Astrocyte of the hippocampus (primary cell): ENCODE measurements around the gene TET2.
A peak's percentile ranks its signal among the peaks of the same experiment; 100 is the strongest.

Source experiments
- DNase-seq: peaks from one replicate; pipeline ENCODE4 v3.0.0; 2011; ENCODE audit warnings: low read depth, low spot score

TET2 gene

DNA sequence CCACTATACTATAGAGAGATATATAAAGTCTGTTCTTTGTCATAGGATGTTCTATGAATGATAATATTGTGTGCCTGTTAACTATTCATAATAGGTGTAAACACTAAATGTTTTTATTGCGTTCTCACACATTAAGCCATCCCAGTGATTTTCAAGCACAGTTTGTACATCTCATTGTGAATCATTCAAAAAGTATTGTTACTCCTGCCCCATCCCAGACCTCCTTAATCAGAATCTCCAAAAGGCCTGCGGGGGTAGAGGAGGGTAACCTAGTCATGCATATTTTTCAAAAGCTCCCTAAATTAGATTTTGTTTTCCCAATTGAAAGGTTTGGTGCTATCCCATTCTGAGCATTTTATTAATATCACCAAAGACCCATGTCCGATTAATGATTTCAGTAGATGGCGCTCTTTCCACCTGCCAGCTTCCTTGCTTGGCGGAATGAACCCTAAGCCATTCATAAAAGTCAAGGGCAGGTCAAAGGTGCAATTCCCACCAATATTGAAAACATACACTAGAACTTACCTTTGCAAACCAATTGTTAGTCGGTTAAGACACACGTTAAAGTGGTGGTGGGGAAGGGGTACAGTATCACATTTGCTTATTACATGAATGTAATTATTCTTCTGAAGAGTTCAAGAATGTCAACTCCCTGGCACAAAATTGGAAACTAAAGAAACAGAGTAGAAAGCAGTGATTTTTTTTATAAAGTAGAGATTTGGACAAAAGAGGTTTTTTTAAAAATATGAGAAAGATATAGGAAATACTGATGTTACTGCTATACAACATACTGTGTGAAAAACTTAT is 5.8 kb upstream of the TET2 start:
- DNase-seq, result peak; percentile 34

GRCh38 chr4:105145156-105145902 is 1.3 kb upstream of the TET2 start:
- DNase-seq, result no peak

DNA sequence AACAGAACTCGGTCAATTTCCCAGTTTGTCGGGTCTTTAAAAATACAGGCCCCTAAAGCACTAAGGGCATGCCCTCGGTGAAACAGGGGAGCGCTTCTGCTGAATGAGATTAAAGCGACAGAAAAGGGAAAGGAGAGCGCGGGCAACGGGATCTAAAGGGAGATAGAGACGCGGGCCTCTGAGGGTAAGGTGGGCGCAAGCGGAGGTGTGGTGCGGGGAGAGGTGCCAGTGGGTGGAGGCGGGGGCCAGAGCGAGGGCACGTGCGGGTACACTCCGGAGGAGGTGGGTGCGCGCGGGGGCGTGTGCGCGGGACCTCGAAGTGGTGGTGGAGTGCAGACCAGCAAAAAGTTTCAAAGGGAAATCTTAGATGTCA is 787 bp upstream of the TET2 start:
- DNase-seq, result no peak

- no peak for DNase-seq
These were observed 408 bp downstream of the TET2 start for GRCh38 chr4:105147016-105147552.

DNA sequence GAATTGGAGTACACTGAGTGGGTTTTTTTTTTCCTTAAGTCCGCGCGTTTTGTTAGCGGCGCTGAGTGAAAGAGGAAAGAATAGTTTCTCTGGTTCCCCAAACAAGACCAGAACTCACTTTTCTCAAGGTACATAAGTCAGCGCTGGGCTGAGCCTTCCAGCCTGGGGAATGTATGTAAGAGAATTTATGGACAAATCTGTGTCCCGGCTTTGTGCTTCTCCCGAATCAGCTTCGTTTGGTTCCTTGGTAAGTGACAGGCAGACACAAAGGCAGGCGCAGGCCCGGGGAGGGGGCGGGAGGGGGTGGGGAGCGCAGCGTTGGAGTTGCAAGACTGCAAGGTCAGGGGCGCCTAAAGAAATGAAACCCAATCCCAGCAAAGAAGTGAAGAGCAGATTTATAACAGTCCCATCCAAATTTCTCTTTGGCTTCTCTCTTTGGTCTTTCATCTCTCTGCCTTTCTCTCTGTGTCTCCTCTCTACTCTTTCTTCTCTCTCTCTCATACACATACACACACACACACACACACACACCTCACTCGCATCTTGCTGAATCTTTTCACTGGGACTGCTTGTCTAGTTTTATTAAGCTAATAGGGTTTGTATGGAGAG is 981 bp downstream of the TET2 start:
- peak; percentile 76 for DNase-seq

DNA sequence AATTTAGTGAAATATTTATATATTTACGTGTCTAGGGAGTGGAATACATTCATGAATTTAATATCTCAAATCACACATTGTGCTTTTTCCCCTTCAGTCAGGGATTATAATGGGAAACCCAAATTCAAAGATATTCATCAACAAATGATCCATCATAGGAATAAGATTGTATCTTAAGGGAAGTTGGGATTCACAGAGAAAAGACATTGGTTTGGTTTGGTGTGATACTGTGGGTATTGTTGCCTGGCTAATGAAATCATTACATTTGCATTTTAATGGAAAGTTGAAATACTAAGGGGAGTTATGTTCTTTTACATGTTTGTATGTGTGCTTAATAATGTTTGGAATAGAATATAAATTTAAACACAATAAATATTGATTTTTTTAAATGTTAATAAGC is 1.7 kb downstream of the TET2 start:
- DNase-seq, result no peak

- no peak for DNase-seq
These were observed 2.1 kb downstream of the TET2 start for GRCh38 chr4:105148776-105149175.

DNA sequence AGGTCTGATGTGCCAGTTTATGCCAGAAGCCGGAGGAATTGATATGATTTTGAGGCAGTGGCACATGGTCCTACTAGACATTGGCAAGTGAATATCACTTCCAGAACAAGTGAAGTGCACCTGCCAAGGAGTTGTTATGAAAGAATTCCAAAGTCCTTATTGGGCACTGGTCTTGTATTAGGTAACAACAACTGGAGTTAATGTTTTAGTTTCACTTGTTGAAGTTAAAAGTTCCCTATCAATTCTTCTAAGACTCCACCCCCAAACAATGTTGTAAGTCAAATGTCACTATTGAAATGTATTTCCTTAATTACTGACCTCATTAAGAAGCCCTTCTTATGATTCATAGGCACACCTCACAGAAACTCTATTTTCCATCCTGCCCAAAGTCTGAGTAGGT is 3.1 kb downstream of the TET2 start:
- no peak for DNase-seq

DNA sequence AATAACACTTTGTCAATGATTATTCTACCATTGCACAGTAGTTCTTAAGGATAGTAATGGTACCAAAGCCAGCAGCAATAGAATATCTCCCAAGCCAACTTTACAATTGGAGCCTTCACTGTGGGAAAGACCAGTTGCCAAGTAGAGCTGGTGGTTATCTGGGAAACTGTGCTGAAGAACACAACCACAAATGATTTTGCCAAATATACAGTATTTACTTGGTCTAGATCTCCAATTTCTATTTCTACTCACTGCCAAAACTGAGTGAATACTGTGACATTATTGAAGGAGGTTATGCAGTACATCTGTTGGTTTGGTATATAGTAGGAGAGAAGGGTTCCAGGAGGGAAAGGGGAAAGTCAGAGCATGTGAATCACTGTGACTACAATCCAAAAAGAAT is 3.8 kb downstream of the TET2 start:
- peak; percentile 60 for DNase-seq

DNA sequence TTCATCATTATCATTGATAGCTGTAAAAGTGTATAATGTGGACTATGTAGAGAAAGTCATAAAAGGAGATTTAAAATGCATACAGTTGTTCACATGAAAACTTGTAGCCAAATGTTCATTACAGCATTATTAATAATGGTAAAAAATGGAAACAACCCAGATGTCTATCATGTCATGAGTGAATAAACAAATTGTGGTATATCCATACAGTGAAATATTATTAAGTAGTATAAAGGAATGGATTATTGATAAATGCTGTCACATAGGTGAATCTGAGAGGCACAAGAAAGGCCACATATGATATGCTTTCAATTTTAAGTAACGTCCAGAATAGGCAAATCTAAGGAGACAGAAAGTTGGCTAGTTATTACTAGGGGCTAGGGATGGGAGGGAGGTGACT is 7.1 kb downstream of the TET2 start:
- DNase-seq, result no peak

DNA sequence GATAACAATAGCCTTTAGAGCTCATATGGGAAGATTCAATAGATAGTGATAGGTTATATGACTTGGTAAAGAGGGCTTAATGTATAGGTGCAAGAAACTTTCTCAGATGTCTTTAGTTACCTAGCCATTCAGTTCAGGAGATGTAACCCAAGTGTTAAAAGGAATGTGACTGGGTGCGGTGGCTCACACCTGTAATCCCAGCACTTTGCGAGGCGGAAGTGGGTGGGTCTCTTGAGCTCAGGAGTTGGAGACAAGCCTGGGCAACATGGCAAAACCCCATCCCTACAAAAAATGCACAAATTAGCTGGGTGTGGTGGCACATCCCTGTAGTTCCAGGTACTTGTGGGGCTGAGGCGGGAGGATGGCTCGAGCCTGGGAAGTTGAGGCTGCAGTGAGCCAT is 7.9 kb downstream of the TET2 start:
- no peak for DNase-seq

- DNase-seq, result peak; percentile 42
These were observed 8.8 kb downstream of the TET2 start for GRCh38 chr4:105155426-105155825.

DNA sequence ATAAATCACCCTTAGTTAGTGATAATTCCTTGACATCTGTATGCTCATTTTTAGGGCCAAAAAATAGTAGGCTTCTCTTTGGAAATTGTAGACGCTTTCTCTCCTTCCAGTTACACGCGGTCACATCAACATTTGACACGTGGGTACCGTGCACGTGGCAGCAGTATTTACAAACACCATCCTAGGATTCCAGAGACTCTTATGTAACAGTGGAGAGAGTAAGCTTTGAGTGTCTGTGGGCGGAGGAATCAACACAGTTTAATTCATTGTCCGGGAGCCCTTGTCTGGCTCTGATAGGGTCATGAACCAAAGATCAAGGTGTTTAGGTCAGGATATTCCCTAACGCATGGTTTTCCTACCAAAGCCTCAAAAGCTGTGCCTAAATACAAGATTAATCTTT is 12.2 kb downstream of the TET2 start:
- no peak for DNase-seq

DNA sequence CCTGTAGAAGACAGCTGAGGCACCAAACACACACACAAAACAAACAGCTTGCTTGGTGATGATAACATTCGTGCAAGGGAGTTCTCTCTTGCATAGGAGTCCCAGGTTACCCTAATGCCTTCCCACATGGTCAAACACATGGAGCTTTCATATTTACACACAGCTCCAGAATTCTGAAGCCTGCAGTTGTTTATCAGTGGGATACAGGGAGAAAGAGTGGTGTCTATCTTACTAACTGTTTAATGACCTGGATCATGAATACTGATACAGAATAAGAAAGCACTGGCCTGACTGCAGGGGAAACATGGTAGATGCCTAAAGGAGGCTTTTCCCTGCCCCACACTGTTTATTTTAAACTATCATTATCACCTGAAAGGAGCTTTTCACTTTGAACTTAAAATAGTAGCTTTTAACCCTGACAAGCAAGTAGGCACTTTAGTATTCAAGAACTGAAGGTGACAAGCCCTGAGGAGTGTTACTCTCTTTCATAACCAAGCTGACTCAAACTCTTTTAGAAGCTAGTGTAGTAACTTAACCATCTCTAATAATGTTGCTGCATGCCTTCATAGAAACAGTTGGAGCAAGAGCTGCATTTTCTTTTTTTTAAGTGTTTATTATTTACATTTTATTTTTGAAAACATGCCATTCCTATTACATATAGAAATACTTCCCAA is 15.6 kb downstream of the TET2 start:
- DNase-seq, result no peak

DNA sequence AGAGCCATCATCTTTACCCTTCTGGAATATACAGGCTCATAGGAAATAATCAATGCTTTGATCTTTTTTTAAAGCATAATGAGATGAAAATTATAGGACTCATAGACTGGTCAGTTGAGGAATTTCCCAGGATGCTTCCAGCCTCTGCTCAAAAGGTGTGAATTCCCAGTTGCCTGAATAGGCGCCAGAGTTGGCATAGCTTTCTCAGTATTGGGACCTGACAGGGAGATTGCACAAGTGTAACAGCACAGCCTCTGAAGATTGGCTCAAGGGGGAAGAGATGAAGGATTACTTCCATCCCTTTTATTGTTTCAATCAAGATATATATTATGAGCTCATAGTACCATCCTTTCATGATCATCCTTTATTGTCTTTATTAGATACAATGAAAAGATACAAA is 17.9 kb downstream of the TET2 start:
- no peak for DNase-seq

DNA sequence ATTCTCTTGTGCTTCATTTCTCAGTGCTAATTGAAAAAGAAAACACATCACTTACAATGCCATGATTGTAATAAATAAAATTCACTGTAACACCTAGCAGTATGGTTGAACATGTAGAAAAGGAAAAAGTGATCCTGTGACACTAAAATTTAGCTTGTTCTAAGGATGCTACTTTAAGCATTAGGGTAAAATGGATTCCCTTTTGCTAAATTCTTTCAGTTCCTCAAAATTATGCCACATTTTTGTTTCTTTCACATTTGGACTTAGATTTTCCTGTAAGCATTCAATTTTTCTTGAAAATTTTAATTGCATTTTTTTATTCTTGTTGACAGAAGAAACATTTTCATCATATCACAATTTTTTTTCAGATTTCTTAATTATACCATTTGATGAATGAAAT is 19.4 kb downstream of the TET2 start:
- DNase-seq, result no peak

GRCh38 chr4:105170711-105171110 is 24.0 kb downstream of the TET2 start:
- no peak for DNase-seq

DNA sequence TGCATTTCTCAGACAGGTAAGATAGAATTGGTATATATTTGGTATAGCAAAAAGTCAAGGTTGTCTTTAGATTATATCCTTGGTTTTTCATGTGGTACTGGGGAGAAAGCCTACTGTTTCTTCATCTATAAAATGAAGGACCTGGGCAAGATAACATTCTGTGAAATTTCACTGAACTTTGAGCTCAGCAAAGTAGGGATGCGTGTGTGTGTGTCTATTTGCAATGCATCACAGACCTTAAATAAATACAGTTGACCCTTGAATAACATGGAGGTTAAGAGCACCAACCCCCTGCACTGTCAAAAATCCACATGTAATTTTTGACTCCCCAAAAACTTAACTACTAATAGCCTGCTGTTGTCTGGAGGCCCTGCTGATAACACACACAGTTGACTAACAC is 25.2 kb downstream of the TET2 start:
- no peak for DNase-seq

DNA sequence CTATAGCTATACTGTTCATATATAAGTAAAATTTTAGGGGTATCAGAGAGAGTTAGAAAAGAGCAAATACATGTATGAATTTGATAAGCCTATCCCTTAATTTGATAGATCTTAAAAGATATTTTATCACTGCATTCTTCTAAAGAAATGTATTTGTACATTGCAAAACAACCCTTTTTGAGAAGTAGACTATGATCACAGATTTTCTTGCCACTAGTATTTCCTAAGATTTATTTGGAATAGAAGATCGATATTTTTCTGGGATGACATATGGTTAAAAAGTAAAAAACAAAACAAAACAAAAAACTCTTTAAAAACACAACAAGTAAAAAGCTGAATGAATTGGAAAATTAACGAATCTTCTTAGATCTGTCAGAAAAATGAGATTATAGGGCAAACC is 27.4 kb downstream of the TET2 start:
- no peak for DNase-seq

- DNase-seq, result no peak
These were observed 33.1 kb downstream of the TET2 start for GRCh38 chr4:105179539-105180401.

GRCh38 chr4:105181259-105181658 is 34.6 kb downstream of the TET2 start:
- DNase-seq, result no peak
